ENCODE measurements around the gene HMG20B. TPM values are rescaled to one million over a fixed set of nuclear protein-coding genes. Genes with fewer than 3 reads are reported as not detected.
"Not testable (repeated sequence)": the region's sequence is repeated elsewhere in the genome, so short reads cannot be mapped to it uniquely, and the experiment has no call there.

Gene HMG20B
- total RNA-seq, 2 donors from 2014 or later, result 34.8 to 42.0 TPM

GRCh38 chr19:3550947-3551791 lies 21.6 kb upstream of the HMG20B start:
- intact Hi-C loops (cut with DNase I), result no loop called here
- ATAC-seq (no peak), DNase-seq (no peak)

- DNase-seq (no peak), ATAC-seq (no peak)
- intact Hi-C loops (cut with DNase I), result no loop called here
These were observed 21.0 kb upstream of the HMG20B start for GRCh38 chr19:3551792-3552095.

GRCh38 chr19:3554254-3555083 lies 18.3 kb upstream of the HMG20B start:
- ATAC-seq (no peak), DNase-seq (no peak)
- intact Hi-C loops (cut with DNase I), result loop anchor here in 1 of 2 donors (5.0 kb wide), 1 partner anchor 63 kb away; no protein-coding TSS in a partner anchor

GRCh38 chr19:3555653-3556422 lies 16.9 kb upstream of the HMG20B start:
- intact Hi-C loops (cut with DNase I), result loop anchor here in 1 of 2 donors (5.0 kb wide), 1 partner anchor 61 kb away; no protein-coding TSS in a partner anchor
- DNase-seq, result no peak
- ATAC-seq, result no peak

GRCh38 chr19:3556423-3556977 lies 16.2 kb upstream of the HMG20B start:
- DNase-seq (no peak), ATAC-seq (no peak)
- intact Hi-C loops (cut with DNase I), result loop anchor here in 1 of 2 donors (5.0 kb wide), 1 partner anchor 61 kb away; no protein-coding TSS in a partner anchor

- ATAC-seq (peak; percentile 6 to 8), DNase-seq (no peak)
- intact Hi-C loops (cut with DNase I), result loop anchor here in 1 of 2 donors (5.0 kb wide), 1 partner anchor 60 kb away; no protein-coding TSS in a partner anchor
These were observed 15.7 kb upstream of the HMG20B start for GRCh38 chr19:3556978-3557460.

GRCh38 chr19:3557461-3558248 lies 15.1 kb upstream of the HMG20B start, which contains the start of gene MFSD12:
Gene MFSD12, minus strand, starts transcription at chr19:3557586. Its CDS starts 183 bp downstream, at chr19:3557403.
- intact Hi-C loops (cut with DNase I), result loop anchor here in 1 of 2 donors (5.0 kb wide), 1 partner anchor 60 kb away; no protein-coding TSS in a partner anchor
- peak; percentile 98 to 99 for ATAC-seq
- peak; percentile 96 for DNase-seq

- DNase-seq (no peak), ATAC-seq (no peak)
- intact Hi-C loops (cut with DNase I), result no loop called here
These were observed 8.8 kb upstream of the HMG20B start for GRCh38 chr19:3563709-3564524.

- intact Hi-C loops (cut with DNase I), result no loop called here
- no peak for ATAC-seq
- DNase-seq, result no peak
These were observed 7.6 kb upstream of the HMG20B start for GRCh38 chr19:3565139-3565538.

GRCh38 chr19:3570042-3570441 lies 2.7 kb upstream of the HMG20B start:
- DNase-seq; intact Hi-C loops (cut with DNase I); ATAC-seq: not testable (repeated sequence)

GRCh38 chr19:3570606-3571011 lies 2.1 kb upstream of the HMG20B start:
- intact Hi-C loops (cut with DNase I), result no loop called here
- ATAC-seq, result no peak
- DNase-seq, result no peak

- peak; percentile 96 to 97 for ATAC-seq
- intact Hi-C loops (cut with DNase I), result no loop called here
- DNase-seq, result peak; percentile 100
These were observed 451 bp upstream of the HMG20B start for GRCh38 chr19:3572132-3572854.

GRCh38 chr19:3573162-3573857 lies 566 bp downstream of the HMG20B start:
- ATAC-seq, result peak; percentile 4 to 8
- DNase-seq, result peak; percentile 57
- intact Hi-C loops (cut with DNase I), result no loop called here

GRCh38 chr19:3573858-3574637 lies 1.3 kb downstream of the HMG20B start:
- ATAC-seq (peak; percentile 16 to 52), DNase-seq (peak; percentile 93)
- intact Hi-C loops (cut with DNase I), result no loop called here

GRCh38 chr19:3575260-3575741 lies 2.6 kb downstream of the HMG20B start:
- ATAC-seq (no peak), DNase-seq (no peak)
- intact Hi-C loops (cut with DNase I), result loop anchor here in 1 of 2 donors (5.0 kb wide), 1 partner anchor 42 kb away; no protein-coding TSS in a partner anchor
